Measurements from ENCODE around the gene SPAG16.

- no peak for TF ChIP-seq FOXP2 (optimal IDR thresholded peaks at IDR 0.05; ENCODE audit: borderline replicate concordance, extremely low read depth, extremely low read length, insufficient read depth)
- TF ChIP-seq POLR2AphosphoS5 (IDR thresholded peaks at IDR 0.05; ENCODE audit: low read depth, low read length) = no peak
- TF ChIP-seq SIN3A (IDR thresholded peaks at IDR 0.05; ENCODE audit: borderline replicate concordance, insufficient read depth, low read length) = no peak
- TF ChIP-seq, protein P1, sequence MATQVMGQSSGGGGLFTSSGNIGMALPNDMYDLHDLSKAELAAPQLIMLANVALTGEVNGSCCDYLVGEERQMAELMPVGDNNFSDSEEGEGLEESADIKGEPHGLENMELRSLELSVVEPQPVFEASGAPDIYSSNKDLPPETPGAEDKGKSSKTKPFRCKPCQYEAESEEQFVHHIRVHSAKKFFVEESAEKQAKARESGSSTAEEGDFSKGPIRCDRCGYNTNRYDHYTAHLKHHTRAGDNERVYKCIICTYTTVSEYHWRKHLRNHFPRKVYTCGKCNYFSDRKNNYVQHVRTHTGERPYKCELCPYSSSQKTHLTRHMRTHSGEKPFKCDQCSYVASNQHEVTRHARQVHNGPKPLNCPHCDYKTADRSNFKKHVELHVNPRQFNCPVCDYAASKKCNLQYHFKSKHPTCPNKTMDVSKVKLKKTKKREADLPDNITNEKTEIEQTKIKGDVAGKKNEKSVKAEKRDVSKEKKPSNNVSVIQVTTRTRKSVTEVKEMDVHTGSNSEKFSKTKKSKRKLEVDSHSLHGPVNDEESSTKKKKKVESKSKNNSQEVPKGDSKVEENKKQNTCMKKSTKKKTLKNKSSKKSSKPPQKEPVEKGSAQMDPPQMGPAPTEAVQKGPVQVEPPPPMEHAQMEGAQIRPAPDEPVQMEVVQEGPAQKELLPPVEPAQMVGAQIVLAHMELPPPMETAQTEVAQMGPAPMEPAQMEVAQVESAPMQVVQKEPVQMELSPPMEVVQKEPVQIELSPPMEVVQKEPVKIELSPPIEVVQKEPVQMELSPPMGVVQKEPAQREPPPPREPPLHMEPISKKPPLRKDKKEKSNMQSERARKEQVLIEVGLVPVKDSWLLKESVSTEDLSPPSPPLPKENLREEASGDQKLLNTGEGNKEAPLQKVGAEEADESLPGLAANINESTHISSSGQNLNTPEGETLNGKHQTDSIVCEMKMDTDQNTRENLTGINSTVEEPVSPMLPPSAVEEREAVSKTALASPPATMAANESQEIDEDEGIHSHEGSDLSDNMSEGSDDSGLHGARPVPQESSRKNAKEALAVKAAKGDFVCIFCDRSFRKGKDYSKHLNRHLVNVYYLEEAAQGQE (IDR thresholded peaks at IDR 0.05; ENCODE audit: insufficient read depth in 1 of 2, low read depth in 2 of 2, low read length in 2 of 2) = no peak
- no peak for TF ChIP-seq TAF1 (IDR thresholded peaks at IDR 0.05; ENCODE audit: borderline replicate concordance, insufficient read depth, low read length)
Measured at GRCh38 chr2:213266421-213266820, 17.8 kb upstream of the SPAG16 start.
